Measurements from ENCODE around the gene FDXR. TPM values are rescaled to one million over a fixed set of nuclear protein-coding genes. Genes with fewer than 3 reads are reported as not detected.

FDXR gene
- total RNA-seq, 1 donor: 23.5 TPM

DNA sequence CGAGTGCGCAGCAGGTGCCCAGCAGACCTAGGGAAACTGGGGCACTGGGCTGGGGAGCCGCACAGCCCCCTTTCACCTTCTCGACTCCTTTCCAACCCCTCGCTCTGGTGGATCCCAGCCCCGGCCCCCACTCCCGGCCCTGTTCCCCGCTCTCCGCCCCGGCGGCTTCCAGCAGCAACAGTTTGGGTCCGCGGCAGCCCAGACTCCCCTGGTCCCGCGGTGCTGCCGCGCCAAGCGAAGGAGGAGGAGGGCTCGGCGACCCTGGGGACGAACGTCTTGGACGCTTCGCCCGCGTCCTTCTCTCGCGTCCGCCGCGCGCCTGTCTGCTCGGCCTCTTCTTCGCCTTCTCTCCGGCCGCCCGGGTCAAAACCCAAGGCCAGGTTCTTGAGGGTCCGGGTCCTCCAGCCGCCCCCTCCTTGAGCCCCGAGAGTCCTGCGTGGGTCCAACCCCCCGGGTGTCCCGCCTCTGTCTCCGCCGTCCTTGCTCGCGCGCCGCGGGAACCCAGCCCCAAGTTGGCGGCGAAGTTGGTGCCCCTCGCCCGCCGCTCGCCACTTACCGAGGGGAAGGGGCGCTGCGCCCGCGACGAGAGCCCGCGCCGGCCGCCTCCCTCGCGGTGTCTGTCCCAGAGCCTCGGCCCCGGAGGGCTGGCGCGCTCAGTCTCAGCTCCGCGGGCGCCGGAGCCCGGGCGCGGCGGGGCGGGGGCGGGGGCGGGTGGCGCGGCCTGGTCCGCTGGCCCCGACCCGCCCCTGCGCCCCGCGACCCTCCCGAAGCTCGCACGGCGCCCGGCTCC lies 11.7 kb downstream of the FDXR start:
- no peaks in the 10 kb centered on the region for H3K9me3 ChIP-seq (ENCODE audit: low read depth, low read length)
- H4K20me1 ChIP-seq (ENCODE audit: insufficient read depth, low read length): no peaks in the 10 kb centered on the region
- no peaks in the 10 kb centered on the region for H3K79me2 ChIP-seq (ENCODE audit: insufficient read depth, low read length)
- H3K27ac ChIP-seq (ENCODE audit: low read depth, low read length): no peak overlapping the region
- H3K36me3 ChIP-seq (ENCODE audit: insufficient read depth, low read length): no peaks in the 10 kb centered on the region
- peaks cover 50% of the 10 kb centered on the region for H3K27me3 ChIP-seq (ENCODE audit: insufficient read depth, low read length)
- no peak overlapping the region for H3K4me3 ChIP-seq (ENCODE audit: insufficient read depth, low read length)
- TF ChIP-seq, protein P1, sequence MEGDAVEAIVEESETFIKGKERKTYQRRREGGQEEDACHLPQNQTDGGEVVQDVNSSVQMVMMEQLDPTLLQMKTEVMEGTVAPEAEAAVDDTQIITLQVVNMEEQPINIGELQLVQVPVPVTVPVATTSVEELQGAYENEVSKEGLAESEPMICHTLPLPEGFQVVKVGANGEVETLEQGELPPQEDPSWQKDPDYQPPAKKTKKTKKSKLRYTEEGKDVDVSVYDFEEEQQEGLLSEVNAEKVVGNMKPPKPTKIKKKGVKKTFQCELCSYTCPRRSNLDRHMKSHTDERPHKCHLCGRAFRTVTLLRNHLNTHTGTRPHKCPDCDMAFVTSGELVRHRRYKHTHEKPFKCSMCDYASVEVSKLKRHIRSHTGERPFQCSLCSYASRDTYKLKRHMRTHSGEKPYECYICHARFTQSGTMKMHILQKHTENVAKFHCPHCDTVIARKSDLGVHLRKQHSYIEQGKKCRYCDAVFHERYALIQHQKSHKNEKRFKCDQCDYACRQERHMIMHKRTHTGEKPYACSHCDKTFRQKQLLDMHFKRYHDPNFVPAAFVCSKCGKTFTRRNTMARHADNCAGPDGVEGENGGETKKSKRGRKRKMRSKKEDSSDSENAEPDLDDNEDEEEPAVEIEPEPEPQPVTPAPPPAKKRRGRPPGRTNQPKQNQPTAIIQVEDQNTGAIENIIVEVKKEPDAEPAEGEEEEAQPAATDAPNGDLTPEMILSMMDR (IDR thresholded peaks at IDR 0.05; ENCODE audit: extremely low read depth, low read depth, low read length): no peak
- no peak for DNase-seq (ENCODE audit: insufficient read length, low spot score, missing footprints)
- H3K4me1 ChIP-seq (ENCODE audit: insufficient read depth, low read length): no peaks in the 10 kb centered on the region
- H3K4me2 ChIP-seq (ENCODE audit: insufficient read depth, low read length): no peak overlapping the region
- H2AFZ ChIP-seq (ENCODE audit: low read length): no peak overlapping the region

DNA sequence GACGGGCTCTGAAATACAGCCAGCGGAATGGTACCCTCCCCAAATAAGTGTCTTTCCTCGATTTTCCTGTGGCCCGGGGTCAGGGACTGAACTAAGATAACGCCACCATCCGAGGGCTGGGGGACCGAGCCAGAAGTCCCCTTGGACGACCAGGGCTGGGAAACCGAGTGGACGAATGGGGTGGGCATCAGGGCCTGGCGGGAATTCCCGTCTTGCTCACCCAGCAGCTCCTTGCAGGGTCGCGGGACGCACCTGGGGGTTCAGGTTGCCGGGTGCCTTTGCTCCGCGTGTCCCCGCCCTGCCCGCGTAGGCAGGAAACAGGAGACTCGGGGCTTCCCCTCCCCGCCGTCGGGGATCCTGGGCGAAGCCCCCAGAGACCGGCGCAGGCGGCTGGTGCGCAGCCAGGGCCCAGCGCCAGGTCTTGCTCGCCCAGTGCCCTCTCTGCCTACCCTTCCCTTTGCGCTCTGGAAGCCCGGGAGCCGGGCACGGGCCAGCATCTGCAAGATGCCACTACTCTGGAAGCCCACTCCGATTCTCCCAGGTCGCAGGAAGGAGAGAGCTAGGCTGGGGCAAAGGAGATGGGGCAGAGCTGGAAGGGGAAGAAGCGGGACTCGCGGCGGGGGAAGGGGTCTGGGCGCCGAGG lies 12.4 kb downstream of the FDXR start:
- Histone ChIP-seq H3K4me3 (ENCODE audit: insufficient read depth, low read length) (no peak overlapping the region), H3K9me3 (ENCODE audit: low read depth, low read length) (no peaks in the 10 kb centered on the region), H3K79me2 (ENCODE audit: insufficient read depth, low read length) (no peaks in the 10 kb centered on the region), H2AFZ (ENCODE audit: low read length) (no peak overlapping the region), H3K4me2 (ENCODE audit: insufficient read depth, low read length) (no peak overlapping the region), H3K4me1 (ENCODE audit: insufficient read depth, low read length) (no peaks in the 10 kb centered on the region), H3K27me3 (ENCODE audit: insufficient read depth, low read length) (peaks cover 56% of the 10 kb centered on the region), H3K36me3 (ENCODE audit: insufficient read depth, low read length) (no peaks in the 10 kb centered on the region), H4K20me1 (ENCODE audit: insufficient read depth, low read length) (no peaks in the 10 kb centered on the region), H3K27ac (ENCODE audit: low read depth, low read length) (no peak overlapping the region)
- TF ChIP-seq, protein P1 (IDR thresholded peaks at IDR 0.05; ENCODE audit: extremely low read depth, low read depth, low read length): no peak
- no peak for DNase-seq (ENCODE audit: insufficient read length, low spot score, missing footprints)

DNA sequence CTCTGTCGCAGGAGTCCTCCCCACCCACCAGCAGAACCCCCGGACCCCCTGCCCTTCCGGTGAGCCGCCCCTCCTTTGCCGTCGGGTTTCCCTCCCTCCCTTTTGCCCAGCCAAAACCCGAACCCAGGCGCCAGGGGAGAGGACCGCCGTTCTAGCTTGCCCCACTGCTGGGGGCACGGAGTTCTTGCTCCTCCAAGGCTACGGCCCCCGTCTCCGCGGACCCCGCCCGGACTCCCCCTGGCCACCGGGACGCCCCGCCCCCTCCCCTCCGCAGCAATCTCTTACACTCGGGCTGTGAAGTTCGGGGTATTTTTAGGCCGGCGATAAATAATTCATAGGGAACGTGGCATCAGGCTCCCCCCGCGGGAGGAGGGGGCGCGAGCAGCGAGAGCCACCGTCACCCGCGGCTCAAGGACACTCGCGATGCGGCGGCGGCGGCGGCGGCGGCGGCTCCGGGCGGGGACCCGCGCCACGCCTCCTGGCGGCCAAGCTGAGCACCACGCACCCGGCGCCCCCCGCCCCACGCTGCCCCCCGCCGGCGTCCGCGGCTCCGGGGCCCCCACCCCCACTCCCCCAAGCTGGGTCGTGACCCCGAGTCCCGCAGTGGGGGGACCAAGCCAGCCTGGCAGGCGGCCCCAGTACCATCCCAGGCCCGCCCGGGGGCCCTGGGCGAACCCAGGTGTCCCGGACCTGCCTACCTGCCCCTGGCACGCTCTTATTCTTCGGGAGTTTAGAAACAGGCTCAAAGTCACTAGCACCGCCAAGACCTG lies 13.2 kb downstream of the FDXR start, which contains the start of gene GRIN2C:
TSS of gene GRIN2C (minus strand) at position 427 of the 770 bp plus-strand sequence. CDS start 4,793 bp downstream, outside the sequence.
- Histone ChIP-seq H3K27me3 (ENCODE audit: insufficient read depth, low read length) (peaks cover 57% of the 10 kb centered on the region), H3K9me3 (ENCODE audit: low read depth, low read length) (no peaks in the 10 kb centered on the region), H2AFZ (ENCODE audit: low read length) (no peak within 1 kb of the TSS), H3K36me3 (ENCODE audit: insufficient read depth, low read length) (no peaks in the 10 kb centered on the region), H3K79me2 (ENCODE audit: insufficient read depth, low read length) (no peaks in the 10 kb centered on the region), H3K27ac (ENCODE audit: low read depth, low read length) (no peak within 1 kb of the TSS), H3K4me2 (ENCODE audit: insufficient read depth, low read length) (no peak within 1 kb of the TSS), H3K4me3 (ENCODE audit: insufficient read depth, low read length) (no peak within 1 kb of the TSS), H3K4me1 (ENCODE audit: insufficient read depth, low read length) (no peaks in the 10 kb centered on the region), H4K20me1 (ENCODE audit: insufficient read depth, low read length) (no peaks in the 10 kb centered on the region)
- TF ChIP-seq, protein P1 (IDR thresholded peaks at IDR 0.05; ENCODE audit: extremely low read depth, low read depth, low read length): no peak
- no peak for DNase-seq (ENCODE audit: insufficient read length, low spot score, missing footprints)

Measured in osteoblast (primary cell).